ENCODE results near the gene PDHB. TPM values are rescaled to one million over a fixed set of nuclear protein-coding genes. Genes with fewer than 3 reads are reported as not detected.

The PDHB gene
- polyA plus RNA-seq, 3 donors, result 30.5 to 125 (median 112) TPM

- peak overlapping the region in 1 of 2 donors; percentile 66 for H3K27ac ChIP-seq (ENCODE audit: low read depth in 1 of 2, low read length in 2 of 2)
- H3K9ac ChIP-seq (ENCODE audit: insufficient read depth, low read length, poor library complexity, severe bottlenecking), result no peak overlapping the region
- Mint-ChIP-seq H3K9me3 (no peaks in the 10 kb centered on the region), H3K27me3 (ENCODE audit: low read depth in 3 of 3) (no peaks in the 10 kb centered on the region), H3K4me3 (no peak overlapping the region), H3K27ac (peak overlapping the region in 5 of 7 donors; percentile 41 to 84 (median 63)), H3K36me3 (peaks cover 63 to 76% of the 10 kb centered on the region in 2 donors), H3K4me1 (peaks cover 23% of the 10 kb centered on the region)
- no peak for DNase-seq
- no peak for TF ChIP-seq CTCF (IDR thresholded peaks at IDR 0.05)
- H4K20me1 ChIP-seq (ENCODE audit: insufficient read depth, low read length), result peaks cover 33% of the 10 kb centered on the region
- H3K79me2 ChIP-seq (ENCODE audit: insufficient read depth, low read length), result peaks cover 36% of the 10 kb centered on the region
- no peak overlapping the region for H3K4me3 ChIP-seq (replicated peaks in 1 of 3; ENCODE audit: low read depth in 2 of 3, low read length in 3 of 3)
- peaks cover 47 to 87% of the 10 kb centered on the region in 2 donors for H3K36me3 ChIP-seq (replicated peaks in 1 of 2; ENCODE audit: control insufficient read depth in 1 of 2, insufficient read depth in 2 of 2, low read length in 2 of 2)
- no peaks in the 10 kb centered on the region for H3K9me3 ChIP-seq (replicated peaks in 1 of 2; ENCODE audit: control insufficient read depth in 1 of 2, insufficient read depth in 1 of 2, low read length in 2 of 2)
- no peak overlapping the region for H3K4me2 ChIP-seq (replicated peaks; ENCODE audit: extremely low read depth, low read length, poor library complexity, severe bottlenecking)
- H3K4me1 ChIP-seq (ENCODE audit: control insufficient read depth in 1 of 2, insufficient read depth in 2 of 2, low read length in 2 of 2), result peaks cover 3 to 5% of the 10 kb centered on the region in 2 donors
- H3K27me3 ChIP-seq (ENCODE audit: control insufficient read depth in 2 of 2, insufficient read depth in 2 of 2, low read length in 2 of 2), result no peaks in the 10 kb centered on the region
- intact Hi-C loops (cut with micrococcal nuclease), result no loop called here
- WGBS (ENCODE audit: insufficient coverage), result 60% methylated on average over 3 of the region's 3 CpGs
- no peak overlapping the region for H2AFZ ChIP-seq (ENCODE audit: insufficient read depth, low read depth, low read length, poor library complexity, severe bottlenecking)
Observed at GRCh38 chr3:58386626-58387365, 46.8 kb downstream of the PDHB start.

GRCh38 chr3:58384381-58385090 is 49.1 kb downstream of the PDHB start:
- no peak overlapping the region for H3K4me2 ChIP-seq (replicated peaks; ENCODE audit: extremely low read depth, low read length, poor library complexity, severe bottlenecking)
- TF ChIP-seq CTCF (IDR thresholded peaks at IDR 0.05), result no peak
- Mint-ChIP-seq H3K4me1 (peaks cover 25% of the 10 kb centered on the region), H3K36me3 (peaks cover 51 to 80% of the 10 kb centered on the region in 2 donors), H3K4me3 (no peak overlapping the region), H3K27me3 (ENCODE audit: low read depth in 3 of 3) (no peaks in the 10 kb centered on the region), H3K27ac (peak overlapping the region in 4 of 7 donors; percentile 17 to 61 (median 50)), H3K9me3 (no peaks in the 10 kb centered on the region)
- peaks cover 38 to 89% of the 10 kb centered on the region in 2 donors for H3K36me3 ChIP-seq (replicated peaks in 1 of 2; ENCODE audit: control insufficient read depth in 1 of 2, insufficient read depth in 2 of 2, low read length in 2 of 2)
- peaks cover 43% of the 10 kb centered on the region for H3K79me2 ChIP-seq (ENCODE audit: insufficient read depth, low read length)
- peaks cover 33% of the 10 kb centered on the region for H4K20me1 ChIP-seq (ENCODE audit: insufficient read depth, low read length)
- no peak overlapping the region for H2AFZ ChIP-seq (ENCODE audit: insufficient read depth, low read depth, low read length, poor library complexity, severe bottlenecking)
- no peak overlapping the region for H3K27ac ChIP-seq (ENCODE audit: low read depth in 1 of 2, low read length in 2 of 2)
- intact Hi-C loops (cut with micrococcal nuclease), result no loop called here
- DNase-seq, result no peak
- no peaks in the 10 kb centered on the region for H3K27me3 ChIP-seq (ENCODE audit: control insufficient read depth in 2 of 2, insufficient read depth in 2 of 2, low read length in 2 of 2)
- peaks cover 3 to 5% of the 10 kb centered on the region in 2 donors for H3K4me1 ChIP-seq (ENCODE audit: control insufficient read depth in 1 of 2, insufficient read depth in 2 of 2, low read length in 2 of 2)
- no peak overlapping the region for H3K4me3 ChIP-seq (replicated peaks in 1 of 3; ENCODE audit: low read depth in 2 of 3, low read length in 3 of 3)
- H3K9me3 ChIP-seq (replicated peaks in 1 of 2; ENCODE audit: control insufficient read depth in 1 of 2, insufficient read depth in 1 of 2, low read length in 2 of 2), result no peaks in the 10 kb centered on the region
- no peak overlapping the region for H3K9ac ChIP-seq (ENCODE audit: insufficient read depth, low read length, poor library complexity, severe bottlenecking)
- WGBS (ENCODE audit: insufficient coverage), result 92% methylated on average over 1 of the region's 3 CpGs
